SK-N-SH treated with all-trans-retinoic acid at 6 μM for 48 hours (cell line): ENCODE results near the gene THAP11.
A peak's percentile ranks its signal among the peaks of the same experiment; 100 is the strongest.
"Not testable (repeated sequence)": the region's sequence is repeated elsewhere in the genome, so short reads cannot be mapped to it uniquely, and the experiment has no call there.

ENCODE experiments used
- ATAC-seq: fragments of 200-7000 bp; cut with Tn5 transposase; 3 replicates; pipeline ENCODE4 v1.9.1; 2020; ENCODE audit warnings: mild to moderate bottlenecking, moderate library complexity
- CSDC2 ChIP-seq: fragments of 250-450 bp; sonication (Bioruptor Pico); IDR thresholded peaks from 2 replicates; pipeline ENCODE4 v1.5.0; 2020; ENCODE audit warnings: mild to moderate bottlenecking, moderate library complexity
- CSRNP3 ChIP-seq: fragments of 250-450 bp; sonication (Bioruptor Pico); IDR thresholded peaks from 2 replicates; pipeline ENCODE4 v1.5.1; 2021; ENCODE audit warnings: mild to moderate bottlenecking, moderate library complexity
- ESRRG ChIP-seq: fragments of 250-450 bp; sonication (Bioruptor Pico); IDR thresholded peaks from 2 replicates; pipeline ENCODE4 v1.6.1; 2021; ENCODE audit warnings: mild to moderate bottlenecking
- GLIS3 ChIP-seq: fragments of 250-450 bp; sonication (Bioruptor Pico); IDR thresholded peaks from 2 replicates; pipeline ENCODE4 v1.5.0; 2020; ENCODE audit warnings: mild to moderate bottlenecking, moderate library complexity
- ISL1 ChIP-seq: fragments of 250-450 bp; sonication (Bioruptor Pico); IDR thresholded peaks from 2 replicates; pipeline ENCODE4 v2.1.2; 2022; ENCODE audit warnings: mild to moderate bottlenecking, moderate library complexity
- OSR1 ChIP-seq: fragments of 250-450 bp; sonication (Bioruptor Pico); IDR thresholded peaks from 2 replicates; pipeline ENCODE4 v1.8.0; 2022; ENCODE audit warnings: moderate library complexity, mild to moderate bottlenecking, inconsistent platforms
- PATZ1 ChIP-seq: fragments of 250-450 bp; sonication (Bioruptor Pico); IDR thresholded peaks from 2 replicates; pipeline ENCODE4 v1.8.0; 2020; ENCODE audit warnings: mild to moderate bottlenecking, moderate library complexity, borderline replicate concordance
- POU6F1 ChIP-seq: fragments of 250-450 bp; sonication (Bioruptor Pico); IDR thresholded peaks from 2 replicates; pipeline ENCODE4 v1.8.0; 2021; ENCODE audit warnings: low read depth, mild to moderate bottlenecking, moderate library complexity, borderline replicate concordance
- PPARA ChIP-seq: fragments of 250-450 bp; sonication (Bioruptor Pico); IDR thresholded peaks from 2 replicates; pipeline ENCODE4 v1.5.0; 2020; ENCODE audit warnings: mild to moderate bottlenecking, borderline replicate concordance
- RARB ChIP-seq: fragments of 250-450 bp; sonication (Bioruptor Pico); IDR thresholded peaks from 2 replicates; pipeline ENCODE4 v1.8.0; 2021; ENCODE audit warnings: mild to moderate bottlenecking, moderate library complexity
- SNAI2 ChIP-seq: fragments of 250-450 bp; sonication (Bioruptor Pico); IDR thresholded peaks from 2 replicates; pipeline ENCODE4 v1.5.0; 2020; ENCODE audit warnings: mild to moderate bottlenecking, moderate library complexity
- TCF4 ChIP-seq: fragments of 250-450 bp; sonication (Bioruptor Pico); IDR thresholded peaks from 2 replicates; pipeline ENCODE4 v1.8.0; 2021; ENCODE audit warnings: mild to moderate bottlenecking, moderate library complexity, borderline replicate concordance
- TOX ChIP-seq: fragments of 250-450 bp; sonication (Bioruptor Pico); IDR thresholded peaks from 2 replicates; pipeline ENCODE4 v1.8.0; 2021; ENCODE audit warnings: mild to moderate bottlenecking, moderate library complexity, borderline replicate concordance
- TSHZ2 ChIP-seq: fragments of 250-450 bp; sonication (Bioruptor Pico); IDR thresholded peaks from 2 replicates; pipeline ENCODE4 v1.5.0; 2020; ENCODE audit warnings: mild to moderate bottlenecking, moderate library complexity
- ZC3H10 ChIP-seq: fragments of 250-450 bp; sonication (Bioruptor Pico); IDR thresholded peaks from 2 replicates; pipeline ENCODE4 v1.5.1; 2021; ENCODE audit warnings: mild to moderate bottlenecking, moderate library complexity
- ZFP3 ChIP-seq: fragments of 250-450 bp; sonication (Bioruptor Pico); IDR thresholded peaks from 2 replicates; pipeline ENCODE4 v1.5.0; 2020; ENCODE audit warnings: mild to moderate bottlenecking, moderate library complexity
- ZFP30 ChIP-seq: fragments of 450-650 bp; formaldehyde crosslinking; IDR thresholded peaks from 2 replicates; pipeline ENCODE4 v1.5.0; 2022; ENCODE audit warnings: mild to moderate bottlenecking, moderate library complexity
- ZNF565 ChIP-seq: fragments of 450-650 bp; formaldehyde crosslinking; conservative IDR thresholded peaks from 2 replicates; pipeline ENCODE4 v1.5.0; 2020; ENCODE audit warnings: low read depth, mild to moderate bottlenecking, moderate library complexity
- ZNF70 ChIP-seq: fragments of 450-650 bp; formaldehyde crosslinking; IDR thresholded peaks from 2 replicates; pipeline ENCODE4 v1.5.0; 2020; ENCODE audit warnings: mild to moderate bottlenecking, moderate library complexity

THAP11 gene

GRCh38 chr16:67833030-67833414 lies 9.1 kb upstream of the THAP11 start:
- TF ChIP-seq TSHZ2 (CRISPR knock-in tag), result no peak
- no peak for TF ChIP-seq ZFP3 (CRISPR knock-in tag)
- no peak for TF ChIP-seq GLIS3
- no peak for TF ChIP-seq CSRNP3
- TF ChIP-seq RARB (CRISPR knock-in tag), result no peak
- TF ChIP-seq ZNF70 (CRISPR knock-in tag), result no peak
- TF ChIP-seq ZC3H10 (CRISPR knock-in tag), result no peak
- TF ChIP-seq TCF4 (CRISPR knock-in tag), result no peak
- ATAC-seq, result peak; percentile 65

GRCh38 chr16:67833415-67834241 lies 8.5 kb upstream of the THAP11 start:
- peak; percentile 99 for ATAC-seq

GRCh38 chr16:67834242-67834614 lies 7.9 kb upstream of the THAP11 start:
- ATAC-seq, result no peak
- TF ChIP-seq ZNF70 (CRISPR knock-in tag) (no peak), CSRNP3 (no peak), ISL1 (CRISPR knock-in tag) (no peak), GLIS3 (no peak), PATZ1 (CRISPR knock-in tag) (no peak), ZFP3 (CRISPR knock-in tag) (no peak), TOX (no peak), ZC3H10 (CRISPR knock-in tag) (no peak), OSR1 (CRISPR knock-in tag) (no peak), PPARA (CRISPR knock-in tag) (no peak)

More at GRCh38 chr16:67833415-67834241, 8.5 kb upstream of the THAP11 start:
- TF ChIP-seq POU6F1 (CRISPR knock-in tag) (no peak), ZFP3 (CRISPR knock-in tag) (no peak)

- not testable (repeated sequence) for ATAC-seq
These were observed 4.9 kb upstream of the THAP11 start for GRCh38 chr16:67837190-67837589.

- no peak for ATAC-seq
- no peak for TF ChIP-seq ZNF565 (CRISPR knock-in tag)
- no peak for TF ChIP-seq ZFP3 (CRISPR knock-in tag)
- no peak for TF ChIP-seq RARB (CRISPR knock-in tag)
- no peak for TF ChIP-seq SNAI2 (CRISPR knock-in tag)
- no peak for TF ChIP-seq ZC3H10 (CRISPR knock-in tag)
- TF ChIP-seq ZFP30 (CRISPR knock-in tag), result no peak
- TF ChIP-seq ISL1 (CRISPR knock-in tag), result no peak
- TF ChIP-seq PATZ1 (CRISPR knock-in tag), result no peak
- TF ChIP-seq TOX, result no peak
- TF ChIP-seq OSR1 (CRISPR knock-in tag), result no peak
- no peak for TF ChIP-seq CSDC2 (CRISPR knock-in tag)
- TF ChIP-seq ESRRG (CRISPR knock-in tag), result no peak
These were observed 4.3 kb upstream of the THAP11 start for GRCh38 chr16:67837811-67838210.
